NCI-H2107 treated with DMSO at 0.1 percent for 48 hours (cell line): ENCODE data around the gene CAPN10.

Experiments
- DNase-seq: peaks from one replicate; lab custom pipeline; 2025; ENCODE audit not compliant: unreplicated experiment; lab: John Stamatoyannopoulos, UW

CAPN10 gene

DNA sequence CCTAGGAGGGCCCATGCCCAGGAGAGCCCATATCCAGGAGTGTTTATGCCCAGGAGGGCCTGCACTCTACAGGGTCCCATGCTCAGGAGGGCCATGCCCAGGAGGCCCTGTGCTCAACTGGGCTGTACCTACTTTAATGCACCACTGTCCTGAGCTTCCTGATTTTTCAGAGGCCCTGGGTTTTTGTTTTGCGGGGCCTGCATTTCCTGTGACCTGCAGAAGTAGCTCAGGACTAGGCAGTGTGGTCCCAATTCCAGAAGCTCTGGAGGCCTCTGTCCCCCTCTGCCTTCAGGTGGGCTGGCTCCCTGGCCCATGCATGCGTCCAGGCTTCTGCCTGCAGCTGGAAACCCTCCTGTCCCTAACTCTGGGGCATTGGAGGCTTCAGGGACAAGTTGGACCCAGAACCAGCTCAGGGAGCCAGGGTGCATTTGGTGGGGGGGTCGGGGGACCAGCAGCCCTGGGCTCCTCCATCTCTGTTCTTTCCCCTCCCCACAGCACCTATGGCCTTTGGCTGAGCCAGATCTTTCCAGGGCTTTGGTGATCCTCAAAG is 49.5 kb downstream of the CAPN10 start:
- DNase-seq, result no peak

DNA sequence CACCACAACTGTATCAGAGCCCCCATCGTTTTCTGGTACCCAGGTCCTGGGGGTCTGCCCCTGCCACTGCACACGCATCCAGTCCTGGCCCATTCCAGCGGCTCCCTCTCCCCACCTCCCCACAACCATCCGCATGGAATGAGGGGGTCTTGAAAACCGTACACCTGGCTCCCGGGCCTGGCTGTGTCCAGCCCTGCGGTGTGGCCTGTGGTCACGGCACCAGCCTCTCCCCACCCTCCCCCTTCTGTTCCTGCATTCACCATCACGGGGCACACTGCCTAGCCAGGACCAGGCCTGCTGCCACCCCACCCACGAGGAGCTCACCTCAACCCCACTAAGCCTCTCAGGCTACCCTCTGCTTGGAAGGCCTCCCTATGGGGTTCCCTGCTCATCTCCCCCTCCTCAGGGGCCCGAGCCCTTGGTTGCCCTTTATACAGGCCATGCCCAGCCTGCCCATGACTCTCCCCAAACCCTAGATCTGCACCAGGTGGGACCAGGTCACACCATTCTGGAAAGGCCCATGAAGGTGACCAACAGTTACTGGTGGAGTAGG is 50.1 kb downstream of the CAPN10 start:
- DNase-seq, result no peak

DNA sequence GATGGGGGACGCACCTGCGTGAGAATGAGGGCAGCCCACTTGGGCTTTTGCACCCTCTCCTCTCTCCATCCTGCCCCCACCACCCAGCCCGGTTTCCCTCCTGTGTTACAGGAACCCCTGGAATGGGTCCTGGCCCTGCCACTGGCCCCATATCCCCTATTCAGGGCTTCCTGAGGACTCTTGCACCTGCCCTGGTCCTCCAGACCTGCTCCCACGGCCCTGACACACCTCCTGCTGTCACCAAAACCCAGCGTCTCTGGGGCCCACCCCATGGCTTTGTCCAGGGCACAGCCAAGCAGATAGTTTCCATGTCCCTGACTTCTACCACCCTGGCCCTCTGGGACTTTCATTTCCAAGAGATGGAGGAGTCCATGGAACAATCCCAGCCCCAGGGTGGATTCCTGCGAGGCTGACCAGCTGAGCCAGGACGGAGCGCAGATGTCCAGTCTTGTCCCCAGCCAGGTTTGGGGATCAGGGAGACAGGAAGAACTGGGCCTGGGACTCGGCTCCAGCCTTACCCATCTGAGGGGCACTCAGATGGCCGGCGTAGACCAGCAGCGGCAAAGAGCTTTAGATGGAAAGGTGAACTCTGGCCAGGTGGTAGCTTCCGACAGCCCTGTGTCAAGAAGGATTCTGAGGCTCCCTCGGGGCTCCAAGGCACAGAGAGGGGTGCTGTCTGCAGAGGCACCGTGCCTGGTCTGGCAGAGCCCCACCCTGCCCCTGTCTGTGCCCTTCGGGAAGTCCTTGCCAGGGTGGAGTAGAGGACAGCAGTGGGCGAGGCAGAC is 50.8 kb downstream of the CAPN10 start:
- no peak for DNase-seq

DNA sequence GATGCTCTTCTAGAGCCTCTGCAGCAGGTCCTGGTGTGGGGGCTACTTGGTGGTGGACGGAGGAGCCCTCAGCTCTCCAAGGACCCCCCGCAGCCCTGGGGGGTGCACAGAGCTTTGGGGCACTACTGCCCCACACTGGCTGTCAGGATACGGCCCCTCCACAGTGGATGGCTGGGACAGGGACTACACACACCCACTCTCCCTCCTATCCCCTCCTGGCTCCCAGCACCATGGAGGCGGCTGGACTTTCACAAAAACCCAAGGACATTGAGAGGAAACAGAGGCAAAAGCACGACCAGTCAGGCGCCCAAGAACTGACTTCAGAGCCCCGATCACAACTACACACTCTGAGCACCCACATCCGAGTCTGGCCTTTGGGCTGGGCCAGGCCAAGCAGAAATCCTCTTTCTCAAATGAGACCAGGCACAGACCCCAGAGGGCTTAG is 51.4 kb downstream of the CAPN10 start:
- DNase-seq, result no peak

DNA sequence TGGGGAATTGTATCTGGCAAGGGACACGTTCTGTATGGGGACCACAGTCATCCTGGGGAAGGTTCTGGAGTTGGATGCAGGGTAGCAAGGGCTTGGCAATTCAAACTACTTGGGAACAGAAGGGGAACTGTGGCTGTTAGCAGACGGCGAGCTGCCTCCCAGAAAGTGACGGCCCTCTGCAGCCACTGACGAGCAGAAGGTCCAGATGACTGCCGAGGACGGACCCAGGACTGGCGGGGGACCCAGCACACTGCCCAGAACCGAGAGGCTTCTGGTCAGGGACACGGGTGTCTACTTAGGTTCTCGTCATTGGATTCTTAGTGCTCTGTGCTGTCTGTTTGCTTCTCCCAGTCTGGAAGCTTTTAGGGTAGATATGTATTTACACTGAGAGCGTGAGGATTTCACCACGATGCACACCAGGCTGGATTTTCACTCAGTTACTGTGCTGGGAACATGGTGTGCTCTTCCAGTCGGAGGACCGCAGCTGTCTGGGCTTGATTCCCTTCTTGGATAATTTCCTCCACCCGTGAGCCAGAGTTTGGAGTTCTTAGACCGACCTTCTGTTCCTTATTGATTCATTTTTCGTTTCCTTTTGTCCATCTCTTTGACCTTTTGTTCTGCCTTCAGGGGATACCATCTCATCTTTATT is 52.1 kb downstream of the CAPN10 start:
- DNase-seq, result no peak

DNA sequence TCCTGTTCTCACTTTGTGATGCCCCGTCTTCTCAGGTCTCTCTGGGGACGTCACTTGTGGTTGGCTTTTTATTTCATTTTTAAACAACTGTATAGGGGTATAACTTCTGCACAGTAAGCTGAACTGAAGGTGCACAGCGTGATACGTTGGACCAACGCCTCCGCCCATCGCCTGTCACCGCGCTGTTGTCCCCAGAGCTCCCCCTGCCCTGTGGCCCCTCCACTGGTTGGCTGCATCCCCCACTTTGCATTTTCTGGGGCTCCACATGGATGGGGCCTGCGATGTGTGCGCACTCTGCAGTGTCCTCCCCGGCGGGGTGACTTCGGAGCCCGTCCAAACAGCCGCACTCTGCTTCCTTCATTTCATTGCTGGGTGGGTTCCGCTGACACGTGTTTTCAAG is 53.0 kb downstream of the CAPN10 start:
- no peak for DNase-seq

DNA sequence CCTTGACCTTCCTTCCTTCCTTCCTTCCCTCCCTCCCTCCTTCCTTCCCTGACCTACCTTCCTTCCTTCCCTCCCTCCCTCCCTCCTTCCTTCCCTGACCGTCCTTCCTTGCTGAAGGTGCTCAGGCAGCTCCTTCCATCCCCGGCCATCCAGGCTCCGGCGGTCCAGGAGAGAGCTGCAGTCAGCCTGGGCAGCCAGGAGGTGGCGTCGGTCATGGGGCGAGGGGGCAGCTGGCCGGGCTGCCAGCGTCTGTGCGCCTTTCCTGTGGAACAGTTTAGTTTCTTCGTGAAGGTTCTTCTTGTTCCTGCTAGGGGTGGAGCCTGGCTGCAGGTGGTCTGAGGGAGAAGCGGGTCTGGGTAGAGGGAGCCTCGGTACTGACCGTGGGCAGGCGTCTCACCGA is 54.4 kb downstream of the CAPN10 start:
- DNase-seq, result no peak

DNA sequence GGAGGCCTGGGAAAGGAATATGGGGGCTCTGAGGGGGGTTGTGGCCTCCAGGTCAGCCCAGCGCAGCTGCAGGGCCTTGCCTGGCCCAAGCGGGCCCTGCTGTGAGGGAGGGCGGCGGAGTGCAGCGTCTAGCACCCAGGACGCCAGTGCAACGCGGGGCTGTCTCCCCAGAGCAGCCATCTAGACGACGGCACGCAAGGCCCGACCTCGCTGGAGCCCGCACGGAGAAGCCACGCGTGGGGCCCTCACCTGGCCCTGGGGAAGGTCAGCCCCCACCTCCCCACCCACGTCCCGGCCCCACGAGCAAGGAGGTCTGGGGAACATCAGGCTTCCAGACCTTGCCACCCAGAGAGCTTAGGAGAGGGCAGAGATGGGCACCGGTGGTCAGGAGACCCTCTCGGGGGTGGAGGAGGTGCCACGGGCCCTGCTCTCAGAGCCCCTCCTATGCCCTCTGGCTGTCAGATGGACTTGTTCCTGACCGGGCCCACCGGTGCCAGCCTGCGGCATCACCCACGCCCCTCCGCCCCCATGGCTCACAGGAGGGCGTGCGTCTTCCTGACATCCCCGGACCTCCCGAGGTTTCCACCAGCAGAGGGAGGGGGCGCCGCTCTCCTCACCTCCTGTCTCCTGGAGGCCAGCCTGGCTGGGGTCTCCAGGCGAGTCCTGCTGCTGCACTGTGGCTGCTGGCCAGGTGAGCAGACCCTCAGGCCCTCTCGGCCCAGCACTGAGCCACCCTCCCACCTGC is 55.7 kb downstream of the CAPN10 start:
- no peak for DNase-seq

DNA sequence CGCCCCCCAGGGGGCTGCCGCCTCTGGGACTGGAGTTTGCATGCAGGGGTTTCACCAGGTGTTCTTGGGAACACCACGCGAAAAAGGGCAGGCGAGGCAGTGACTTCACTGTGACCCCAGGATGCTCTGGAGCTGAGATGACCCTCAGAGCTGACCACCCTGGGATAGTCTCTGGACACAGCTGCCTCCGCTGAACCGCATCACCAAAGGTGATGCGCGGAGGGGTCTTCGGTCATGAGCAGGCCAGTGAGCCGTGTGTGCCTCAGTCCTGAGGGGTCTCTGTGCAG is 56.2 kb downstream of the CAPN10 start:
- no peak for DNase-seq

DNA sequence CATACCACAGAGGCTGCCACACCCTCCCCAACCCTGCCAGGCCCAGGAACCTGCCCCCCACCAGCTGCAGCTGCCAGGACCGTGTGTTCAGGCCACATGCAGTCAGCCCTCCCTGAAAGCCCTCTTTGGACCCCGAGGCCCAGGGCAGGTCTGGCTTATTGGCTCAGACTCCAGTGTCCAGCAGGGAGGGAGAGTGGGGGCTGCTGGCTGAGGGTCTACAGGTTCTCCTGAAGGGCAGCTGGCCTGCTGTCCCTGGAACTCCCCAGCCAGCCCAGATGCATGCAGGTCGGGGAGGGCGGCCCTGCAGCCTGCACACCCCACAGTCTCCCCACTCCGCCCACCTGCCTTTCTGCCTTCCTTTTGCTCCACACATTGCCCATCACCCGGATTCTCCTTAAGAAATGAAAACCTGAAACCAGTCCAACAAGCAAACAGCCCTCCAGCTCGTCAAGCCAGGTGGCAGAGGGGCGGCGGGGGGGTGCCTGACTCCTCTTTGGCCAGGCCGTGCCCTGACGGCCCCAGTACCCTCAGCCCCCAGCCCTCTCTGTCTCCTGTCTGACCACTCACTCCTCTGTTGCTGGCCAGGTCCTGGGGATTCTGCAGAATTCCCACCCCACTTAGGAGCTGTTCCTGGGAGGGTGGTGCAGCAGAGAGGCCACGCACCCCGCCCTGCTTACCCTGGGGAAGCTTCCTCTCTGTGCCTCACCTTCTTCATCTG is 56.7 kb downstream of the CAPN10 start:
- DNase-seq, result no peak

DNA sequence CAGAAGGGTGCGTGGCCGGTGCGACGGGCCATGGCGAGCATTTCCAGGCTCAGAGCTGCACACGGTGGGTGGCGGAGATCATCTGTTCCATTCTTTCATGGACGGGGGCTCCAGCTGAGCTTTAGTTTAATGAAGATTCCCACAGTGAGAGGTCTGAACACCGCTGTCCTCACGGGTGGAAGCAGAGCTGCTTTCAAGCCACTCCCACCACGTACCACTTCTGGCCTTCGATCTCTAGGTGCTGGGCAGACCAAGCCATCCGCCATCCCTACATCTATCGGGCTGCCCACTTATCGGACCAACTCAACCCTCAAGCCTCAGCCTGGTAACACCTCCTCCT is 57.2 kb downstream of the CAPN10 start:
- DNase-seq, result no peak

DNA sequence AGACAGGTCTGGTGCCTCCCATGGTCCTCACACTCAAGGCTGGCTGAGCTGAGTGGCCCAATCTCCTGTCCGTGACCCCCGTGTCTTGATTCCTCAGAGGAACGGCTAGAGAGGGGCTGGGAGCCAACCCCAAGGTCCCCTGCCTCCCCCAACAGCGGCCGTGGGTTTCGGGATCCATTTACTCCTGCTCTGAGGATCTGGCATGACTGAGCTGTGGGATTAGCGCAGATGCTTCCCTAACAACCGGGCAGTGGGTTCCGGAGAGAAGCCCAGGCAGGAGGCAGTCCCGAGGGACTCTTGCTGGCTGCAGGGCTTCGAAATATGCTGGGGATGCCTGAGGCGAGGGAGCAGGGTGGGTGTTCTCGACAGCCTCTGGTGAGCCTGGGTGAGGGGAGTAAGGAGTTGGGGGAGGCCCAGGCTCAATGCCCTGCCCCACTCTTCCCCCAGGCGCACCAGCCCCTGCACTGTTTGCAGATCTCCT is 57.7 kb downstream of the CAPN10 start:
- no peak for DNase-seq

DNA sequence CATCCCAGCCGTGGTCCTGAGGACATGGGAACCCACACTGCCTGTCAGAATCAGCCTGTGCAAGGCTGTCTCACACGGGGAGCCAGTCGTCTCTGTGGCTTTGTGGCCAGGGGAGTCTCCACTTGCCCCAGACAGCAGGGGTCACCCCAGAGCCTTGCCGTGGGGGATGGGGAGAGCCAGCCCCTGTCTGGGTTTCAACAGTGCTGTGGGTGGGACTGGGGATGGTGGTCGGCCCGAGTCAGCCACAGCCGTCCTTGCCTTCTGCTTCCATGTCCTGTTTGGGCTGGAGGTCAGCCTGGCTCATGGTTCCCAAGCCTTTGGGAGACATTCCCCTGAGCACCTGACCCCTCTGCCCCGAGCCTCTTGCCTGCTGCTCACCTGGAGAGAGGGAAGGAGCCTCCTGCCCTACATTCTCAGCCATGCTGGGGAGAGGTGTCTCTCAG is 58.3 kb downstream of the CAPN10 start:
- DNase-seq, result no peak

DNA sequence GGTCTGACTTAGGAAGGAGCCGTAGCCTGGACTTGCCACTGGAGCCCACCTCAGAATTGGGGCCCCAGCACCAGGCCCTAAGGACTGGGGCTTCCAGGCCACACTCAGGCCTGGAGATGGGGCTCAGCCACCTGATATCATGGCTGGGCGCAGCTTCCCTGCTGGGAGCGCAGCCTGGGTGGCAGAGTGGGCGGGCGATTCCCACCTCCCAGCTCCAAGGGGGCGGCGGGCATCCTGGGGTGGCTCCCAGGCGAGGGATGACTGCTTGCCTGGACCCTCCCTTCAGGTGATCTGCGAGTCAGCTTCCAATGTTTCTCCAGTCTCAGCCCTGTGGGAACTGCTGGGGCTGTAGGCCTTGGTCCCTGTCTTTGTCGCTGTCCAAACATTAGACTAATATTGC is 58.8 kb downstream of the CAPN10 start:
- DNase-seq, result no peak

DNA sequence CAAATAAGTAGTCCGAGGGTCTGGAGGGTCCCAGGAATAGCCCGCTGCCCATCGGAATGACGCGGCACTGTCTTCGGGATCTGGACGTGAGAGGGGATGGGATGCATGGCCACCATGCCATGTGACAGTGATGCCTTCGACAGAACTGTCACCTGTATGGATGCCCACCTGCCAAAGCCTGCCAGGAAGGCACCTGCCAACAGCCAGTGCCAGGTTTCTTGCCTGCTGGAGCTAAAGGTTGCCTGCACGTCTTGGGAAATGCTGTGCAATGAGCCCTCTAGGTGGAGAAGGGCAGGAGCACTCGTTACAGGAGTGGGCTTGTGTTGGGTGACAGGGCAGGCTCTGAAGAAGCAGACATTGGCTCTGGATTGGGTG is 59.3 kb downstream of the CAPN10 start:
- DNase-seq, result no peak

DNA sequence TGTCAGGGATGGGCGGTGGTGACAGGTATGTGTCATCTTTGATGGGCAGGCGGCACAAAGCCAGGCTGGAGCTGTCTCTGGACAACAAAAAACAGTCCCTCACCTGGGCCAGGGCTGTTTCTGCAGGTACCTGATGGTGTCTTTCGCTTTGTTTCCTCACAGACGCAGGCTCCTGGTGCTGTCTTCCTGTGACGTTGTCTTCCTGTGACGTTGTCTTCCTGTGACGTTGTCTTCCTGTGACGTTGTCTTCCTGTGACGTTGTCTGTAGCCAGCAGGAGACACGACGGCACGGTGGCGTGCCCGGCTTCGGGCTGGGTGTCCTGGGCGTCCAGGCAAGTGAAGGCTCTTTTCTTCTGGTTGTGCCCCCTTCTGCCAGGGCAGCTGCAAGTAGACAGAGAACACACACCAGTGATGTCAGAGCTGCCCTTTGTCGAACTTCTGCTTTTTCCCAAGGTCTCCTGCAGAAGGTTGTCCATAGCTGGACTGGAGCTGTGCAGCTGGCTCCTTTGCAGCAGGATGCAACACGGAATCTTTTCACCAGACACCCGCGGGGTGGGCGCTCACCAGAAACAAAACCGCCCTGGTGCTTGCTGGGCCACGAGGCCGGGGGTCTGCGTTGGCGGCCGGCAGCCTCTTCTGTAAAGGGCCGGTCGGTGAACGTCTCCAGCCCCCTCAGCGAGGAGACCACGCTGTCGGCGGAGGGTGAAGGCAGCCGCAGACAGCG is 59.8 kb downstream of the CAPN10 start:
- no peak for DNase-seq

DNA sequence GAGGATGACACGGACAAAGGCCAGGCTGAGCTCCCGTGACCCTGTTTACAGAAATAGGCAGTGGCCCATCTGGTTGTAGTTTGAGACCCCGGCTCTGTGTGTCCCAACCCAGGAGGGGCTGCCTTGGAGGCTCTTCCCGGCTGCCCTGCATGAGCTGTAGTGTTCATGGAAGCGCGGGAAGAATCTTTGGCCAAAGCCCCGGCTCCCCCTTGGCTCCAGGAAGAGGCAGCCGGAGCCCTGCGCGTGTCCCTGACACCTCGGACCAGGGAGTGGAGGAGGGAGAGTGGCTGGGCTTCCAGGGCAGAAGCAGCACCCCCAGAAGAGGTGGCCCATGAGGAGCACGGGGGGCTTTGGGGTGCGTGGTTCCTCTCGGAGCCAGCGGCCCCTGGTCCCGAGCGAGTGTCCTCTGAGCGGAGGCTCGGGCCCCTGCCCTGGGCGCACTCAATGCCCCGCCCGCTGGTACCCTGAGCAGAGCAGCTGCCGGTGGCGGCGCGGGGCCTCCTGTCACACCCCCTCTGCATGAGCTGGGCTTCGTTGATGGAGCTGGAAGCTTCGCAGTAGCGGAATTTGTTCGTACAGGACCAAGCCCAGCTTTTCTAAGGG is 60.5 kb downstream of the CAPN10 start:
- no peak for DNase-seq

DNA sequence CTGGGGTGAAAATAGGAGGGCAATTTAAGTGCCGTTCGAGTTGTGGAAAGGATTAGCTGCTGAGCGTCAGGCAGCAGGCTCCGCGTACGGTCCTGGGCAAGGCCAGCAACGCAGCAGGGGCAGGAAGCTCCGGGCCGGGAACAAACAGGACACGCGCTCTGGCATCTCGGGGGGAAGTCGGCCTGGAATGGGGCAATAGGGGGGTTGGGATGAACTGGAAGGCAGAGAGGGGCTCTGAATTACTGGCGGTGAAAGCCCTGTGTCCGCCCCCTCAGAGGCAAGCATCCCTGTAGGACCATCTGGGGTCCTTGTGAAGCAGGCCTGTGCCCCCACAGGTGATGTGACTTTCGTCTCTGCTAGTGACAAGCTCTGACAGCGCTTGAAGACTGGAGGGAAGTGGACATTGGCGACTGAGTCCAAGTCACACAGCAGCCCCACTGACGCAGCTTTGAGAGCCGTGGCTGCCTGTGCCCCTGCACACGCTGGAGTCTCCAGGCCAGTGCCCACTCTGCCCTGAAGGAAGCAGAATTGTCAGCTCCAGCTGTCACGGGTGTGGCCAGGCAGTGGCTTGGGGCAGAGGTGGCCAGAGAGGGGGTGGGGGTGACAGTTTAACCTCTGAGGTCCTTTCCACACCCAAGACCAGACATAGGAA is 61.1 kb downstream of the CAPN10 start:
- DNase-seq, result no peak

DNA sequence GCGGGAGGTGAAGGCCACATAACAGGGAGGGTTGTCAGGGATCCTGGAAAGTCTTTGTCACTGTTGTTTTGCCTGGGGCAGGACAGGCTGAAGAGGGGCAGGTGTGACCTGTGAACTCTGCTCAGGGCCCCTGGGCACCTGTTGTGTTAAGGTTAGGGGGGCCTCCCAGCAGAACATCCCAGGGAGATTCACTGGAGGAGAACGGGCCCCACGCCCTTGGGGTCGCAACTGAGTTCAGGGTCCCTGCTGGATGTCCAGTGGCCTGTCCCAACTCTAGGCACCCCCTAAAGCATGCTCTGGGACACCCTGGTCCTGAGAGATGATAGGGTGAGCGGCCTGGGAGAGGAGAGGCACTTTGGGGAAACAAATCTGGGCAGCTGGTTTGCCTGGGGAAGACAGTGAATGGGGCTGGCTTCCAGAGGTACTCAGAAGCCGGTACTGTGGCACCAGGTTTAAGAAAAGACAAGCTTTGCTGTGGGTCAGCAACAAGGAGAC is 61.7 kb downstream of the CAPN10 start:
- no peak for DNase-seq
